ENCODE results near the gene TMPRSS9.
"Not testable (repeated sequence)": the region's sequence is repeated elsewhere in the genome, so short reads cannot be mapped to it uniquely, and the experiment has no call there.

Gene TMPRSS9

DNA sequence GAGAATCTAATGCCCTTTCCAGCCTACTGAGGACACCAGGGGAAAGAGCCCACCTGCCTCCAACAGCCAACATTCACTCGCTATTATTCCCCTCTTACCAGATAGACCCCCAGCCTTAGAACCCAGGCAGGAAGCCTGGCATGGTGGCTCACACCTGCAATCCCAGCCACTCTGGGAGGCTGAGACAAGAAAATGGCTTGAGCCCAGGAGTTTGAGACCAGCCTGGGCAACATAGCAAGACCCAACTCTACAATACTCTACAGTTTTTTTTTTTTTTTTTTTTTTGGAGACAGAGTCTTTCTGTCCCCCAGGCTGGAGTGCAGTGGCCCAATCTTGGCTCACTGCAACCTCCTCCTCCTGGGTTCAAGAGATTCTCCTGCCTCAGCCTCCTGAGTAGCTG is 100.2 kb downstream of the TMPRSS9 start:
- DNase-seq (ENCODE audit: low read depth in 2 of 2), result no peak

DNA sequence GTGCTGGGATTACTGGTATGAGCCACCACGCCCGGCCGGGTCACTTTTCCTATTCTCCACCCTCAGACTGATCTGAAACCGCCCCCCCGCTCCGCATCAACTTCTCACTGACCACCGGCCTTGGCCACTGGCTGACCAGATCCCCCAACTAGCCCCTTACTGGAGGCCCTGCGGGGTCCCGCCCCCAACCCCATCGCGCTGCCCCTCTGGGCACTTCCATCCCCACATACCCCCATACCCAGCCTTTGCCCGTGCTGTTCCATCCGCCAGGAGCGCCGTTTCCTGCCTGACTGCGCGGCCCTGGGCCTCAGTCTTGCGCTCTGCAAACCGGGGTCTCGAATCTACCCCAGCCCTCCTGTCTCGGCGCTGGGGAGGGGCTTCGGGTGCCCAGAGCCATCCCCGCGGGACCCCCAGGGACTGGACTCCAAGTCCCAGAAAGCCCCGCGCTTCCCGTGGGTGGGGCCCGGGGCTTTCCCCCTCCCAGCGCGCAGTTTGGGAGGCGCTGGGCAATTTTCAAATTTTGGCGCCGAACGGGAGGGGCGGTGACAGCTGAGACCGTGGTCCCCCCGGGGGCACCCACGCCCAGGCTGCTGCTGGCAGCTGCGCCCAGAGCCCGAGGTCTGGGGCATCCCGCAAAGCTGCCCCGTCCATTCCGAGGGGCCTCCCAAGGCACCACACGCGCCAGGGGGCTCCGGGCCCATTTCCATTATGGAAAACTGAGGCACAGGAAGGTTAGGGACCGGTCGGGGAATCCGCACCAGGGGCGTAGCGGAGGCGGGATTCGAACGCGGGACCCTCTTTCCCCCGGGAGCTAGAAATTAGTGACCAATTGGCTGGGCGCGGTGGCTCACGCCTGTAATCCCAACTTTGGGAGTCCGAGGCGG is 101.9 kb downstream of the TMPRSS9 start:
- DNase-seq (ENCODE audit: low read depth in 2 of 2), result peak; percentile 63 to 73

GRCh38 chr19:2462635-2463421 is 102.8 kb downstream of the TMPRSS9 start:
- DNase-seq (ENCODE audit: low read depth in 2 of 2), result no peak

DNA sequence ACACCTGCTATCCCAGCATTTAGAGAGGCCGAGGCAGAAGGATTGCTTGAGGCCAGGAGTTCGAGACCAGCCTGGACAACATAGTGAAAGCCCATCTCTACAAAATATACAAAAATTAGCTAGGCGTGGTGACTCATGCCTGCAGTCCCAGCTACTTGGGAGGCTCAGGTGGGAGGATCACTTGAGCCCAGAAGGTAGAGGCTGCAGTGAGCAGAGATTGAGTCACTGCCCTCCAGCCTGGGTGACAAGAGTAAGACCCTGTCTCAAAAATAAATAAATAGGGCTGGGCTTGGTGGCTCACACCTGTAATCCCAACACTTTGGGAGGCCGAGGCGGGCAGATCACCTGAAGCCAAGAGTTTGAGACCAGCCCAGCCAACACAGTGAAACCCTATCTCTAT is 103.6 kb downstream of the TMPRSS9 start:
- DNase-seq (ENCODE audit: low read depth in 2 of 2), result not testable (repeated sequence)

- no peak for DNase-seq (ENCODE audit: low read depth in 2 of 2)
Measured at GRCh38 chr19:2464389-2464788, 104.3 kb downstream of the TMPRSS9 start.

DNA sequence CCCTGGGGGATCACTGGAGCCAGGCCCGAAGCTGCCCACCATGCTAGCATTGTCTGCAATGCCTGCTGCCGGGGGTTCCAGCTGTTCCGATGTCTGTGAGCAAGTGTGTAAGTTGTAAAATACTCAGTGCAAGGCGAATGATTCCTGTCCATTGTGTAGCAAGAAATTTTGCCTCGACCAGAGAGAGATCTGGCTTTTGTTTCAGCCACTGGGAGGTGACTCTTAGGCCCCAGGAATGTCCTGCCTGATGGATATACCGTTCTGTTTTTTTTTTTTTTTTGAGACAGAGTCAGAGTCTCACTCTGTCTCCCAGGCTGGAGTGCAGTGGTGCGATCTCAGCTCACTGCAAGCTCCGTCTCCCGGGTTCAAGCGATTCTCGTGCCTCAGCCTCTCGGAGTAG is 108.5 kb downstream of the TMPRSS9 start:
- DNase-seq (ENCODE audit: low read depth in 2 of 2), result no peak

DNA sequence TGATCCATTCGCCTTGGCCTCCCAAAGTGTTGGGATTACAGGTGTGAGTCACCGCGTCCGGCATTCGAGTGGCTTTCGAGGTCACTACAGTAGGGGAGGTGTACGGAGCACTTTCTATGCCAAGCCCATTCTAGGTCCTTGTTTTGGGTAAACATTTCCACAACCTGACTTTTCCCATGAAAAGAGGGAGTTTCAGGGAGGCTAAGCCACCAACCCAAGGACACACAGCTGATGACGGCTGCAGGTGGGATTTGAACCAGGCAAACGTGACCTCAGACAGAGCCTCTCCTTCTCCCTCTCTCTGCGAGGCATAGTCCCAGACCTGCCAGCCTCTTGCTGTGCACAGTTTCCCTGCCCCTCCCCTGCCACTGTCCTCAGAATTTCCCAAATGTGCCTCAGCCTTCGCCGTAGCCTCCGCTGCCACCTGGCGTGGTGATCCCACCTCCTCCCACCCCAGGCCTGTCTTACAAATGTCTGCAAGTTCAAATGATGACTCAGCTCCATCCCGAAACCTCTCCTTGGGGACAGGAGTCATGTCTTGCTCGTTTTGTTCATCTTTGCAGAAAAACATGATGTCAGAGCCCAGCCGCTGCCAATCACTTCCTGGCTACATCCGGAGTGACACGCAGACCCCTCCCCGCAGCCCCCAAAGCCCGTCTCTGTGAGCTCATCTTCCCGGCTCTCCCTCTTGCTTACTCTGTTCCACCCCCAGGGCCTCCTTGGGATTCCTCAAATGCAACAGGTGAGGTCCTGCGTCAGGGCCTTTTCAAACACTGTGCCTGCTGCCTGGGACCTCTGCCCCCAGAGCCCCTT is 109.2 kb downstream of the TMPRSS9 start:
- DNase-seq (ENCODE audit: low read depth in 2 of 2), result no peak

- not testable (repeated sequence) for DNase-seq (ENCODE audit: low read depth in 2 of 2)
Measured at GRCh38 chr19:2469915-2470200, 109.8 kb downstream of the TMPRSS9 start.

- peak; percentile 86 to 87 for DNase-seq (ENCODE audit: low read depth in 2 of 2)
Measured at GRCh38 chr19:2474232-2475017, 114.4 kb downstream of the TMPRSS9 start.

DNA sequence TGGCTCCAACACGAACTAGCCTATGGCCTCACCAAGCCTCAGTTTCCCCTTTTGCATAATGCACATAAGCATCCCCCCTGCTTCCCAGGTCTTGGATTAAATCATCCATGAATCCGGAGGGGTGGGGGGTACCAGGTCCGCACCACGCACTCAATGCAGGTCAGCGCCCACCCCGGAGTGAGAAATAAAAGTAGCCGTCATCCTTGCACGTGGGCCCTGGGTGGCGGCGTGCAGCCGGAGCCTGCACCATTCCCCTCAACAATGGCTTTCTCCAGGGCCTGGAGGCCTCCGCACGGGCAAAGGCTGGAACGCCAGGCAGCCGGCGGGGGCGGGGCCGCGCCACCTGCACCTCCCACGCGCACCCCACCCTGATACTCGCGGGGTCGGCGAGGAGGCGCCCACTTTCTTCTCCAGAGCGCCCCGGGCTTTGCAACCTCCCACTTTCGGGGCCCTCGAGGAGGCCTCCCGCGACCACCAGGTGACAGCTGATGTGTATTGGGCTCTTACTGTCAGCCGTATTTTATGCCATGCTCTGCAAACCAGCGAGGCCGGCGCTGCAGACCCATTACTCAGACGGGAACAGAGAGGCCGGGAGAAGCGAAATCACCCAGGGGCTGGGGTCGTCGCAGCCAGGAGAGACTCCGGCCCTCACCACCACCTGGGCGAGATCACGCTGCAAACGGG is 115.1 kb downstream of the TMPRSS9 start:
- peak; percentile 63 to 64 for DNase-seq (ENCODE audit: low read depth in 2 of 2)
